CD4-positive, alpha-beta T cell treated with Interleukin-17A for 4 hours (primary cell): Measurements from ENCODE around the gene DCPS.
"Not testable (repeated sequence)": the region's sequence is repeated elsewhere in the genome, so short reads cannot be mapped to it uniquely, and the experiment has no call there.

Experiments
- DNase-seq: peaks from one replicate; pipeline ENCODE4 v3.0.0-alpha.2; 2020; ENCODE audit warnings: mixed read lengths

The DCPS gene

GRCh38 chr11:126345759-126346585, 42.1 kb downstream of the DCPS start:
- no peak for DNase-seq

GRCh38 chr11:126346586-126346940, 42.7 kb downstream of the DCPS start:
- no peak for DNase-seq

GRCh38 chr11:126346946-126347345, 43.1 kb downstream of the DCPS start:
- not testable (repeated sequence) for DNase-seq

- no peak for DNase-seq
Observed at GRCh38 chr11:126347751-126348668, 44.1 kb downstream of the DCPS start.

- no peak for DNase-seq
Observed at GRCh38 chr11:126348806-126349582, 45.1 kb downstream of the DCPS start.

GRCh38 chr11:126350836-126351235, 47.0 kb downstream of the DCPS start:
- no peak for DNase-seq

GRCh38 chr11:126352163-126352562, 48.3 kb downstream of the DCPS start:
- no peak for DNase-seq

- no peak for DNase-seq
Observed at GRCh38 chr11:126352934-126353801, 49.3 kb downstream of the DCPS start.

GRCh38 chr11:126354631-126355323, 50.9 kb downstream of the DCPS start:
- no peak for DNase-seq

- peak; percentile 85 for DNase-seq
Observed at GRCh38 chr11:126355324-126355925, 51.6 kb downstream of the DCPS start, which contains the start of gene ST3GAL4. TSS of gene ST3GAL4 (plus strand) at chr11:126355686. CDS start at chr11:126406156, 50,470 bp downstream.

- no peak for DNase-seq
Observed at GRCh38 chr11:126355926-126356897, 52.4 kb downstream of the DCPS start.

- no peak for DNase-seq
Observed at GRCh38 chr11:126357055-126357962, 53.4 kb downstream of the DCPS start.

- DNase-seq: no peak
Observed at GRCh38 chr11:126357969-126358762, 54.3 kb downstream of the DCPS start.

GRCh38 chr11:126358763-126359160, 54.9 kb downstream of the DCPS start:
- no peak for DNase-seq

- DNase-seq: no peak
Observed at GRCh38 chr11:126359431-126360048, 55.7 kb downstream of the DCPS start.

GRCh38 chr11:126360049-126360446, 56.2 kb downstream of the DCPS start:
- no peak for DNase-seq

GRCh38 chr11:126361400-126361799, 57.5 kb downstream of the DCPS start:
- DNase-seq: no peak
